ENCODE measurements around the gene NAXD. TPM values are rescaled to one million over a fixed set of nuclear protein-coding genes. Genes with fewer than 3 reads are reported as not detected.

The NAXD gene
- total and polyA plus RNA-seq, 10 of the 15 experiments (the other 5 are each of a cell fraction or from before 2014, with no cell fraction given) = 1.5 to 36.2 (median 23.8) TPM

GRCh38 chr13:110610955-110611595, 4.3 kb upstream of the NAXD start (continued):
- no peak for TF ChIP-seq CEBPB (IDR thresholded peaks at IDR 0.05; ENCODE audit: borderline replicate concordance in 1 of 2, low read depth in 2 of 2, low read length in 2 of 2)
- peak; percentile 66 for TF ChIP-seq MEF2B (IDR thresholded peaks at IDR 0.05; ENCODE audit: partially characterized antibody, poor library complexity, severe bottlenecking)
- no peak for TF ChIP-seq ZNF384 (IDR thresholded peaks at IDR 0.05; ENCODE audit: borderline replicate concordance, low read depth, low read length)
- TF ChIP-seq NFIC (IDR thresholded peaks at IDR 0.05; ENCODE audit: low read depth, low read length) = peak; percentile 84
- no peak for TF ChIP-seq HDAC6 (IDR thresholded peaks at IDR 0.05; ENCODE audit: unreplicated experiment)
- TF ChIP-seq, protein P1, sequence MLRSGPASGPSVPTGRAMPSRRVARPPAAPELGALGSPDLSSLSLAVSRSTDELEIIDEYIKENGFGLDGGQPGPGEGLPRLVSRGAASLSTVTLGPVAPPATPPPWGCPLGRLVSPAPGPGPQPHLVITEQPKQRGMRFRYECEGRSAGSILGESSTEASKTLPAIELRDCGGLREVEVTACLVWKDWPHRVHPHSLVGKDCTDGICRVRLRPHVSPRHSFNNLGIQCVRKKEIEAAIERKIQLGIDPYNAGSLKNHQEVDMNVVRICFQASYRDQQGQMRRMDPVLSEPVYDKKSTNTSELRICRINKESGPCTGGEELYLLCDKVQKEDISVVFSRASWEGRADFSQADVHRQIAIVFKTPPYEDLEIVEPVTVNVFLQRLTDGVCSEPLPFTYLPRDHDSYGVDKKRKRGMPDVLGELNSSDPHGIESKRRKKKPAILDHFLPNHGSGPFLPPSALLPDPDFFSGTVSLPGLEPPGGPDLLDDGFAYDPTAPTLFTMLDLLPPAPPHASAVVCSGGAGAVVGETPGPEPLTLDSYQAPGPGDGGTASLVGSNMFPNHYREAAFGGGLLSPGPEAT (IDR thresholded peaks at IDR 0.05; ENCODE audit: low read depth) = peak; percentile 94
- 0 out of 2 replicates have a peak, but pooled peaks have one; percentile 60 for TF ChIP-seq CBFB (IDR thresholded peaks at IDR 0.05; ENCODE audit: low read depth)
- no peak for TF ChIP-seq CEBPZ (IDR thresholded peaks at IDR 0.05; ENCODE audit: low read depth, low read length)
- TF ChIP-seq RAD51 (IDR thresholded peaks at IDR 0.05) = no peak
- TF ChIP-seq, protein P2, sequence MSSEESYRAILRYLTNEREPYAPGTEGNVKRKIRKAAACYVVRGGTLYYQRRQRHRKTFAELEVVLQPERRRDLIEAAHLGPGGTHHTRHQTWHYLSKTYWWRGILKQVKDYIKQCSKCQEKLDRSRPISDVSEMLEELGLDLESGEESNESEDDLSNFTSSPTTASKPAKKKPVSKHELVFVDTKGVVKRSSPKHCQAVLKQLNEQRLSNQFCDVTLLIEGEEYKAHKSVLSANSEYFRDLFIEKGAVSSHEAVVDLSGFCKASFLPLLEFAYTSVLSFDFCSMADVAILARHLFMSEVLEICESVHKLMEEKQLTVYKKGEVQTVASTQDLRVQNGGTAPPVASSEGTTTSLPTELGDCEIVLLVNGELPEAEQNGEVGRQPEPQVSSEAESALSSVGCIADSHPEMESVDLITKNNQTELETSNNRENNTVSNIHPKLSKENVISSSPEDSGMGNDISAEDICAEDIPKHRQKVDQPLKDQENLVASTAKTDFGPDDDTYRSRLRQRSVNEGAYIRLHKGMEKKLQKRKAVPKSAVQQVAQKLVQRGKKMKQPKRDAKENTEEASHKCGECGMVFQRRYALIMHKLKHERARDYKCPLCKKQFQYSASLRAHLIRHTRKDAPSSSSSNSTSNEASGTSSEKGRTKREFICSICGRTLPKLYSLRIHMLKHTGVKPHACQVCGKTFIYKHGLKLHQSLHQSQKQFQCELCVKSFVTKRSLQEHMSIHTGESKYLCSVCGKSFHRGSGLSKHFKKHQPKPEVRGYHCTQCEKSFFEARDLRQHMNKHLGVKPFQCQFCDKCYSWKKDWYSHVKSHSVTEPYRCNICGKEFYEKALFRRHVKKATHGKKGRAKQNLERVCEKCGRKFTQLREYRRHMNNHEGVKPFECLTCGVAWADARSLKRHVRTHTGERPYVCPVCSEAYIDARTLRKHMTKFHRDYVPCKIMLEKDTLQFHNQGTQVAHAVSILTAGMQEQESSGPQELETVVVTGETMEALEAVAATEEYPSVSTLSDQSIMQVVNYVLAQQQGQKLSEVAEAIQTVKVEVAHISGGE (CRISPR knock-in tag; IDR thresholded peaks at IDR 0.05) = no peak
- no peak for TF ChIP-seq NR2C1 (IDR thresholded peaks at IDR 0.05)
- TF ChIP-seq NR2C2 (IDR thresholded peaks at IDR 0.05; ENCODE audit: borderline replicate concordance, control insufficient read depth, insufficient read length, low read depth) = no peak
- TF ChIP-seq, protein P3, sequence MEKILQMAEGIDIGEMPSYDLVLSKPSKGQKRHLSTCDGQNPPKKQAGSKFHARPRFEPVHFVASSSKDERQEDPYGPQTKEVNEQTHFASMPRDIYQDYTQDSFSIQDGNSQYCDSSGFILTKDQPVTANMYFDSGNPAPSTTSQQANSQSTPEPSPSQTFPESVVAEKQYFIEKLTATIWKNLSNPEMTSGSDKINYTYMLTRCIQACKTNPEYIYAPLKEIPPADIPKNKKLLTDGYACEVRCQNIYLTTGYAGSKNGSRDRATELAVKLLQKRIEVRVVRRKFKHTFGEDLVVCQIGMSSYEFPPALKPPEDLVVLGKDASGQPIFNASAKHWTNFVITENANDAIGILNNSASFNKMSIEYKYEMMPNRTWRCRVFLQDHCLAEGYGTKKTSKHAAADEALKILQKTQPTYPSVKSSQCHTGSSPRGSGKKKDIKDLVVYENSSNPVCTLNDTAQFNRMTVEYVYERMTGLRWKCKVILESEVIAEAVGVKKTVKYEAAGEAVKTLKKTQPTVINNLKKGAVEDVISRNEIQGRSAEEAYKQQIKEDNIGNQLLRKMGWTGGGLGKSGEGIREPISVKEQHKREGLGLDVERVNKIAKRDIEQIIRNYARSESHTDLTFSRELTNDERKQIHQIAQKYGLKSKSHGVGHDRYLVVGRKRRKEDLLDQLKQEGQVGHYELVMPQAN (conservative IDR thresholded peaks at IDR 0.05) = no peak; the same call in 1 of the 2 replicates
- TF ChIP-seq RB1 (IDR thresholded peaks at IDR 0.05; ENCODE audit: borderline replicate concordance) = no peak
- no peak for TF ChIP-seq SUZ12 (IDR thresholded peaks at IDR 0.05; ENCODE audit: unreplicated experiment)
- TF ChIP-seq ZZZ3 (IDR thresholded peaks at IDR 0.05; ENCODE audit: control insufficient read depth, insufficient read length, low read depth) = no peak
- no peak for TF ChIP-seq NFYB (IDR thresholded peaks at IDR 0.05; ENCODE audit: insufficient read depth, low read depth, low read length)
- no peak for TF ChIP-seq SMAD5 (IDR thresholded peaks at IDR 0.05; ENCODE audit: low read depth)
- TF ChIP-seq SP1 (IDR thresholded peaks at IDR 0.05; ENCODE audit: low read depth, low read length) = peak; percentile 28
